GM12878 (cell line): ENCODE results near the gene HAUS6. TPM values are rescaled to one million over a fixed set of nuclear protein-coding genes. Genes with fewer than 3 reads are reported as not detected.
"Not testable (repeated sequence)": the region's sequence is repeated elsewhere in the genome, so short reads cannot be mapped to it uniquely, and the experiment has no call there.

Experiments used
- ATAC-seq: fragments of 200-7000 bp; cut with Tn5 transposase; 3 replicates; pipeline ENCODE4 v1.9.1; 2020; ENCODE audit warnings: mild to moderate bottlenecking, moderate library complexity
- BruUV-seq: library from RNA; stranded (reverse); fragments of 400-500 nt; replicated peaks from 2 replicates; lab custom pipeline; 2021; lab: Mats Ljungman, UMichigan
- CTCF ChIA-PET: fragments of 300-600 bp; sonication (Branson Sonifier 250); formaldehyde crosslinking; extraction: SDS; loops from one replicate; lab custom pipeline; 2021; ENCODE audit warnings: inconsistent platforms; lab: Yijun Ruan, JAX
- POLR2A ChIA-PET: fragments of 350-600 bp; formaldehyde crosslinking; extraction: SDS; loops from one replicate; lab custom pipeline; 2021; ENCODE audit warnings: inconsistent platforms; lab: Charles Lee
- RAD21 ChIA-PET: fragments of 300-600 bp; sonication (Branson Sonifier 250); formaldehyde crosslinking; loops from one replicate; lab custom pipeline; 2023; ENCODE audit warnings: antibody characterized with exemption; ENCODE audit not compliant: unreplicated experiment; lab: Charles Lee
- SMC1A ChIA-PET: fragments of 300-600 bp; sonication (Branson Sonifier 250); formaldehyde crosslinking; loops from one replicate; lab custom pipeline; 2023; ENCODE audit not compliant: unreplicated experiment, uncharacterized antibody; lab: Charles Lee
- DNase-seq: peaks from one replicate; pipeline ENCODE4 v3.0.0-alpha.2; 2011; ENCODE audit warnings: low read depth, low spot score
- FAIRE-seq: peaks from 3 replicates; lab custom pipeline; 2011; peaks lifted over from hg19 to GRCh38; lab: Jason Lieb, UNC
- H2AFZ ChIP-seq: 2 replicates; pipeline ENCODE4 v1.6.0; 2011; ENCODE audit warnings: low read depth, low read length, control low read depth; ENCODE audit not compliant: control insufficient read depth
- H3K27ac ChIP-seq: 2 replicates; pipeline ENCODE4 v1.5.1; 2011; ENCODE audit warnings: control low read depth; ENCODE audit not compliant: control insufficient read depth, insufficient read depth
- H3K27me3 ChIP-seq, 2 experiments: replicated peaks in 1 of 2; 2 replicates each; pipeline versions ENCODE4 v1.6.0 to v1.6.1; 2011; ENCODE audit warnings: low read length in 1 of 2; ENCODE audit not compliant: control insufficient read depth in 2 of 2, insufficient read depth in 2 of 2
- H3K36me3 ChIP-seq, 2 experiments: 2 replicates each; pipeline ENCODE4 v1.5.1; 2011; ENCODE audit warnings: low read length in 1 of 2; ENCODE audit not compliant: control insufficient read depth in 2 of 2, insufficient read depth in 2 of 2
- H3K4me1 ChIP-seq: 2 replicates; pipeline ENCODE4 v1.6.1; 2011; ENCODE audit warnings: mild to moderate bottlenecking, low read length, moderate library complexity, mixed read lengths; ENCODE audit not compliant: control insufficient read depth, insufficient read depth
- H3K4me2 ChIP-seq: 2 replicates; pipeline ENCODE4 v1.6.0; 2011; ENCODE audit warnings: control low read depth; ENCODE audit not compliant: control insufficient read depth, insufficient read depth
- H3K4me3 ChIP-seq: fragments of 200-600 bp; sonication (generic); 2 replicates; pipeline ENCODE4 v1.5.1; 2016
- H3K79me2 ChIP-seq: 2 replicates; pipeline ENCODE4 v1.6.0; 2011; ENCODE audit warnings: low read length; ENCODE audit not compliant: control insufficient read depth, insufficient read depth
- H3K9ac ChIP-seq: 2 replicates; pipeline ENCODE4 v1.8.0; 2011; ENCODE audit warnings: low read length, control low read depth, mixed read lengths; ENCODE audit not compliant: control insufficient read depth, insufficient read depth
- H3K9me3 ChIP-seq: replicated peaks from 3 replicates; pipeline ENCODE4 v1.5.1; 2011; ENCODE audit warnings: mild to moderate bottlenecking, low read length; ENCODE audit not compliant: control insufficient read depth, insufficient read depth
- H4K20me1 ChIP-seq: 2 replicates; pipeline ENCODE4 v1.6.0; 2011; ENCODE audit not compliant: control insufficient read depth, insufficient read depth
- KDM1A ChIP-seq: fragments of 200-600 bp; sonication (generic); IDR thresholded peaks from 2 replicates; pipeline ENCODE4 v1.6.1; 2016; ENCODE audit warnings: borderline replicate concordance
- MEF2B ChIP-seq: fragments of 450-650 bp; IDR thresholded peaks from 2 replicates; pipeline ENCODE4 v1.6.1; 2018; ENCODE audit warnings: mild to moderate bottlenecking, moderate library complexity; ENCODE audit not compliant: partially characterized antibody, poor library complexity, severe bottlenecking
- NFYB ChIP-seq: IDR thresholded peaks from 2 replicates; pipeline ENCODE4 v1.6.1; 2011; ENCODE audit warnings: low read depth, mild to moderate bottlenecking, low read length, improper control_type of control experiment, moderate library complexity; ENCODE audit not compliant: insufficient read depth
- SRF ChIP-seq, 2 experiments: IDR thresholded peaks; 2 replicates each; pipeline ENCODE4 v1.6.1; 2011; ENCODE audit warnings: low read depth in 2 of 2, low read length in 2 of 2, mild to moderate bottlenecking in 1 of 2, moderate library complexity in 1 of 2
- SUPT20H ChIP-seq: IDR thresholded peaks from 2 replicates; pipeline ENCODE4 v1.6.1; 2011; ENCODE audit warnings: low read depth, mild to moderate bottlenecking, low read length, moderate library complexity, borderline replicate concordance; ENCODE audit not compliant: control insufficient read depth
- SUZ12 ChIP-seq: fragments of 200-600 bp; sonication (generic); IDR thresholded peaks from one replicate; pipeline ENCODE4 v1.6.1; 2018; ENCODE audit warnings: antibody characterized with exemption, mild to moderate bottlenecking; ENCODE audit not compliant: unreplicated experiment
- TBL1XR1 ChIP-seq: IDR thresholded peaks from 2 replicates; pipeline ENCODE4 v1.6.1; 2012; ENCODE audit warnings: low read depth, low read length, improper control_type of control experiment
- ZNF384 ChIP-seq: IDR thresholded peaks from 2 replicates; pipeline ENCODE4 v1.6.1; 2012; ENCODE audit warnings: low read depth, mild to moderate bottlenecking, low read length, improper control_type of control experiment, borderline replicate concordance
- WGBS: methylation state at CpG from one replicate; pipeline ENCODE4 v1.1.6; 2016; ENCODE audit warnings: low lambda C conversion rate; ENCODE audit not compliant: insufficient replicate concordance, insufficient coverage; ENCODE audit errors: missing lambda C conversion rate; 5-methylcytosine and 5-hydroxymethylcytosine counted together
- in situ Hi-C: fragments of 300-500 bp; cut with MboI; formaldehyde crosslinking; loops from 9 replicates; pipeline ENCODE4 v1.14.3; 2018; ENCODE audit warnings: mixed read lengths
- intact Hi-C: fragments of 100-400 bp; cut with micrococcal nuclease; formaldehyde crosslinking; loops from one replicate; pipeline ENCODE4 v1.14.2; 2022; ENCODE audit not compliant: unreplicated experiment
- polyA plus RNA-seq, 11 experiments: library from polyadenylated mRNA; depleted of rRNA in 4 of 11; unstranded in 6 of 11; stranded (reverse) in 5 of 11; fragments of >200 nt; fragmentation: Nextera tagmentation in 4 of 11; fragmentation: Illumina TruSeq in 1 of 11; extraction: Ambion mirVana in 4 of 11; extraction: Trizol in 1 of 11; gene quantifications; 1 replicate in 1 of 11; 2 replicates in 10 of 11; pipeline versions ENCODE4 v1.2.1 to v1.2.3, GENCODE V29; 2011 to 2016; ENCODE audit warnings: inconsistent platforms in 2 of 11, missing spikeins in 2 of 11, low read depth in 1 of 11
- total RNA-seq, 4 experiments: library from RNA; depleted of rRNA in 3 of 4; stranded (reverse); fragments of >200 nt in 3 of 4; fragmentation: Illumina TruSeq in 1 of 4; extraction: Trizol in 1 of 4; gene quantifications; 2 replicates each; pipeline versions ENCODE4 v1.2.1 to v1.2.3, GENCODE V29; 2013 to 2021
- TF ChIP-seq, protein P1 (sequence below): fragments of 450-650 bp; IDR thresholded peaks from 2 replicates; pipeline ENCODE4 v1.6.1; 2018; ENCODE audit warnings: borderline replicate concordance, mild to moderate bottlenecking; ENCODE audit not compliant: partially characterized antibody

Gene HAUS6
- total and polyA plus RNA-seq, 10 of the 15 experiments (the other 5 are each of a cell fraction or from before 2014, with no cell fraction given), result 7.1 to 26.8 (median 16.0) TPM

DNA sequence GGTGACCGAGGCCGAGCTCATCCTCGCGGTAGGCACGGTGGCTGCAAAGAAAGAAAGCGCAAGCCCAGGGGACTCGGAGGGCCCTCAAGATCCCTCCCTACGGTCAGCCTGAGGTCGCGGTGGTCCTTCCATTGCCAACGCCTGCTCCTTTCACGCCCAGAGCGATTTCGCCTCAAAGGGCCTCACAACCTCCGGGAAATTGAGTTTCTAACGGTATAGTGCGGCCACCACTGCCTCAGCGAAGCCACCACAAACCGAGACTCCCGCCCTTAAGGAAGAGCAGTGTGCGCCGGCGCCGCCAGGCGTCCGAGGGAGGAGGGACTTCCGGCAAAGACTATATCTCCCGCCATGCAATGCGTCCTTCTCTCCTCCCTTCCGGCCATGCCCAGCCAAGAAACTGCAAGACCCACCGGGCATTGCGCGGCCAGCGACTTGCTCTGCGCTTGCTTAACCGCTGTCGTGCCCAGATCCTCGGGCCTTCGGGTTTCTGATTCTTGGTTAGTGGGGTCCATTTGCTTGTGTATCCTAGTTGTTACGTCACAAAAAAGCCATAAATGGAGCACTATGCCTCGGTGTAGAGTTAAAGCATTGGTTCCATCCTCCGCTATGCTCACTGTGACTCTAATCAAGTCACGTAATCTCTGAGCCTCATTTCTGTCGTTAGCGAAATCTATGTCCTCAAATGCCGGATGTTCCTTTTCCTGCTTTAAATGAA is at the start of gene HAUS6 (continued):
- TF ChIP-seq, protein P1, sequence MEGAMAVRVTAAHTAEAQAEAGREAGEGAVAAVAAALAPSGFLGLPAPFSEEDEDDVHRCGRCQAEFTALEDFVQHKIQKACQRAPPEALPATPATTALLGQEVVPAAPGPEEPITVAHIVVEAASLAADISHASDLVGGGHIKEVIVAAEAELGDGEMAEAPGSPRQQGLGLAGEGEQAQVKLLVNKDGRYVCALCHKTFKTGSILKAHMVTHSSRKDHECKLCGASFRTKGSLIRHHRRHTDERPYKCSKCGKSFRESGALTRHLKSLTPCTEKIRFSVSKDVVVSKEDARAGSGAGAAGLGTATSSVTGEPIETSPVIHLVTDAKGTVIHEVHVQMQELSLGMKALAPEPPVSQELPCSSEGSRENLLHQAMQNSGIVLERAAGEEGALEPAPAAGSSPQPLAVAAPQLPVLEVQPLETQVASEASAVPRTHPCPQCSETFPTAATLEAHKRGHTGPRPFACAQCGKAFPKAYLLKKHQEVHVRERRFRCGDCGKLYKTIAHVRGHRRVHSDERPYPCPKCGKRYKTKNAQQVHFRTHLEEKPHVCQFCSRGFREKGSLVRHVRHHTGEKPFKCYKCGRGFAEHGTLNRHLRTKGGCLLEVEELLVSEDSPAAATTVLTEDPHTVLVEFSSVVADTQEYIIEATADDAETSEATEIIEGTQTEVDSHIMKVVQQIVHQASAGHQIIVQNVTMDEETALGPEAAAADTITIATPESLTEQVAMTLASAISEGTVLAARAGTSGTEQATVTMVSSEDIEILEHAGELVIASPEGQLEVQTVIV, result peak; percentile 95
- TF ChIP-seq ZNF384 (no peak), SUZ12 (no peak), TBL1XR1 (peak; percentile 48; the same call in 1 of the 2 replicates), KDM1A (no peak), SUPT20H (no peak), SRF (IDR thresholded peaks at IDR 0.05; ENCODE audit: low read depth in 2 of 2, low read length in 2 of 2) (peak in 1 of 2 experiments; percentile 93; a peak in 2 of 4 replicates), NFYB (0 out of 2 replicates have a peak, but pooled peaks have one; percentile 18), MEF2B (peak; percentile 13)

DNA sequence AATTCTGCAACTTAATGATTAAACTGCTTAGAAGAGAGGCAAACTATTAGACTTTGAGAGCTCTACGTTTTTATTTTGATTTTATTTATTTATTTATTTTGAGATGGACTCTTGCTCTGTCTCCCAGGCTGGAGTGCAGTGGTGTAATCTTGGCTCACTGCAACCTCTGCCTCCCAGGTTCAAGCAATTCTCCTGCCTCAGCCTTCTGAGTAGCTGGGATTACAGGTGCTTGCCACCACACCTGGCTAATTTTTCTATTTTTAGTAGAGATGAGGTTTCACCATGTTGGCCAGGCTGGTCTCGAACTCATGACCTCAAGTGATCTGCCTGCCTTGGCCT is 49.4 kb upstream of the HAUS6 start:
- ChIA-PET SMC1A (interaction anchor here (0.6 to 2.5 kb wide), 3 partner anchors 10 to 18 kb away, joined by 3 to 7 read pairs (median 4); no protein-coding TSS in a partner anchor), CTCF (interaction anchor here (1.1 to 1.5 kb wide), 4 partner anchors 11 to 28 kb away, joined by 3 to 5 read pairs (median 4); no protein-coding TSS in a partner anchor), POLR2A (interaction anchor here (0.7 to 1.6 kb wide), 7 partner anchors 9 to 55 kb away, joined by 3 to 7 read pairs (median 3); no protein-coding TSS in a partner anchor)
- in situ Hi-C loops, result loop anchor here (25.0 kb wide), 1 partner anchor 890 kb away; no protein-coding TSS in a partner anchor
- H3K27me3 ChIP-seq, ATAC-seq, H3K79me2 ChIP-seq, H3K36me3 ChIP-seq, H3K4me3 ChIP-seq, FAIRE-seq, H3K4me1 ChIP-seq, DNase-seq, H3K9me3 ChIP-seq, BruUV-seq, RAD21 ChIA-PET, H3K4me2 ChIP-seq, H3K27ac ChIP-seq, H2AFZ ChIP-seq, H3K9ac ChIP-seq, H4K20me1 ChIP-seq, intact Hi-C loops: not testable (repeated sequence)
- 47% methylated on average over 2 of the region's 2 CpGs for WGBS
